IMR-90 (cell line): Measurements from ENCODE around the gene SPATA12.

ENCODE experiments used
- CEBPB ChIP-seq: IDR thresholded peaks from 2 replicates; pipeline ENCODE4 v1.6.1; 2012; ENCODE audit warnings: low read depth, low read length, improper control_type of control experiment
- CHD1 ChIP-seq: IDR thresholded peaks from 2 replicates; pipeline ENCODE4 v1.6.1; 2012; ENCODE audit warnings: low read depth, low read length, improper control_type of control experiment
- MAFK ChIP-seq: IDR thresholded peaks from 2 replicates; pipeline ENCODE4 v1.6.1; 2012; ENCODE audit warnings: low read depth, low read length, improper control_type of control experiment
- MAZ ChIP-seq: IDR thresholded peaks from 2 replicates; pipeline ENCODE4 v1.6.1; 2012; ENCODE audit warnings: low read depth, mild to moderate bottlenecking, low read length, improper control_type of control experiment, moderate library complexity, borderline replicate concordance
- POLR2A ChIP-seq: IDR thresholded peaks from 2 replicates; pipeline ENCODE4 v1.6.1; 2012; ENCODE audit warnings: mild to moderate bottlenecking, low read depth, low read length
- RAD21 ChIP-seq: IDR thresholded peaks from 2 replicates; pipeline ENCODE4 v1.6.1; 2012; ENCODE audit warnings: low read length, improper control_type of control experiment
- RCOR1 ChIP-seq: IDR thresholded peaks from 2 replicates; pipeline ENCODE4 v1.6.1; 2012; ENCODE audit warnings: mild to moderate bottlenecking, low read length, improper control_type of control experiment; ENCODE audit not compliant: insufficient replicate concordance
- RFX5 ChIP-seq: IDR thresholded peaks from 2 replicates; pipeline ENCODE4 v1.8.0; 2012; ENCODE audit warnings: low read depth, mild to moderate bottlenecking, low read length, moderate library complexity
- SMC3 ChIP-seq: fragments of 150-350 bp; IDR thresholded peaks from 2 replicates; pipeline ENCODE4 v1.6.1; 2016; ENCODE audit warnings: low read depth, mild to moderate bottlenecking, antibody characterized with exemption, low read length, moderate library complexity
- TF ChIP-seq, protein P1 (sequence below): conservative IDR thresholded peaks from 2 replicates; pipeline ENCODE4 v1.5.1; 2012; ENCODE audit warnings: mild to moderate bottlenecking, low read depth, low read length, improper control_type of control experiment
- TF ChIP-seq, protein P2 (sequence below): fragments of 150-350 bp; IDR thresholded peaks from 2 replicates; pipeline ENCODE4 v1.6.1; 2017; ENCODE audit warnings: mild to moderate bottlenecking, antibody characterized with exemption, low read length, low read depth
- TF ChIP-seq, protein P3 (sequence below): fragments of 150-350 bp; IDR thresholded peaks from 2 replicates; pipeline ENCODE4 v1.6.1; 2016; ENCODE audit warnings: low read depth, mild to moderate bottlenecking, low read length, moderate library complexity, borderline replicate concordance

DNA sequence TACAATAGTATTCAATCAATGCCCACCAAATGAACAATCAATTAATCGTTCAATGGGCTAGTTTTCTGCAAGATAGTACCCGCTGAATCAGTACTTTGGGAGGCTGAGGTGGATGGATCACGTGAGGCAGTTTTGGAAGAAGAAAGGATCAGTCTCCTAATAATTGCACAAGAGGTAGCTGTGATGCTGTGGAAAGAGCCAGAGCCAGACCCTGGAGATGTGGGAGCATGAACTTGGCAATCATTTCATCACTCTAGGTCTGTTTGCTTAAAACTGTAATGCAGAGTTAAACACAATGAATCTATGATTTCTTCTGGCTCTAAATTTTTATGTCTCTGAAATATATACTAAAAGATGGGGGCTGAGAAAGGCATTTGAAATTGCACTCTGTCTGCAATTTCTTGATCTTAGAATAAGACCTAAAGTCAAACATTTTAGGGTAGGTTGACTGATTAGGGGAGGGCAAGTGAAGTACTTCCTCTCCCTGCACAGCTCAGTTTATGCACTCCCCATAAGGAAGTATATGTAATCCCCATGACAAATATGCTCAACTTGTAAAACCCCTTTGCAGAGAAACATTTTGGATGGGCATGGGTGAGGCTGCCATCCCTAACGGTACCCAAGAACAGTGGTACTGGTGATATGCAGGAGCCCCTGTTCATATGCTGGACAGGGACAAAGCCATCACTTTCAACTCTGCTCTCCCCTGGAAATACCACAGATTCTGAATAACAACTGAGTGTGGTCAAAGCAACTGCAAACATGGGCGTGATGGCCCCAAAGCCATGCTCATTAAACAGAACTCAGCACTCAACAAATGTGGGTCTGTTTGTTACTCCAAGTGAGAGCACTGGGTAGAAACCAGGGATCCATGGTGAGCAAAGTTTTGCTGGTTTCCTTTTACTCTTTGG is 28.6 kb upstream of the SPATA12 start:
- TF ChIP-seq, protein P1, sequence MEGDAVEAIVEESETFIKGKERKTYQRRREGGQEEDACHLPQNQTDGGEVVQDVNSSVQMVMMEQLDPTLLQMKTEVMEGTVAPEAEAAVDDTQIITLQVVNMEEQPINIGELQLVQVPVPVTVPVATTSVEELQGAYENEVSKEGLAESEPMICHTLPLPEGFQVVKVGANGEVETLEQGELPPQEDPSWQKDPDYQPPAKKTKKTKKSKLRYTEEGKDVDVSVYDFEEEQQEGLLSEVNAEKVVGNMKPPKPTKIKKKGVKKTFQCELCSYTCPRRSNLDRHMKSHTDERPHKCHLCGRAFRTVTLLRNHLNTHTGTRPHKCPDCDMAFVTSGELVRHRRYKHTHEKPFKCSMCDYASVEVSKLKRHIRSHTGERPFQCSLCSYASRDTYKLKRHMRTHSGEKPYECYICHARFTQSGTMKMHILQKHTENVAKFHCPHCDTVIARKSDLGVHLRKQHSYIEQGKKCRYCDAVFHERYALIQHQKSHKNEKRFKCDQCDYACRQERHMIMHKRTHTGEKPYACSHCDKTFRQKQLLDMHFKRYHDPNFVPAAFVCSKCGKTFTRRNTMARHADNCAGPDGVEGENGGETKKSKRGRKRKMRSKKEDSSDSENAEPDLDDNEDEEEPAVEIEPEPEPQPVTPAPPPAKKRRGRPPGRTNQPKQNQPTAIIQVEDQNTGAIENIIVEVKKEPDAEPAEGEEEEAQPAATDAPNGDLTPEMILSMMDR: no peak
- TF ChIP-seq POLR2A (no peak), RAD21 (no peak), RCOR1 (no peak), MAFK (no peak), RFX5 (no peak), CEBPB (no peak), MAZ (no peak), SMC3 (no peak), CHD1 (no peak)
- TF ChIP-seq, protein P2, sequence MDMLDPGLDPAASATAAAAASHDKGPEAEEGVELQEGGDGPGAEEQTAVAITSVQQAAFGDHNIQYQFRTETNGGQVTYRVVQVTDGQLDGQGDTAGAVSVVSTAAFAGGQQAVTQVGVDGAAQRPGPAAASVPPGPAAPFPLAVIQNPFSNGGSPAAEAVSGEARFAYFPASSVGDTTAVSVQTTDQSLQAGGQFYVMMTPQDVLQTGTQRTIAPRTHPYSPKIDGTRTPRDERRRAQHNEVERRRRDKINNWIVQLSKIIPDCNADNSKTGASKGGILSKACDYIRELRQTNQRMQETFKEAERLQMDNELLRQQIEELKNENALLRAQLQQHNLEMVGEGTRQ: no peak
- TF ChIP-seq, protein P3, sequence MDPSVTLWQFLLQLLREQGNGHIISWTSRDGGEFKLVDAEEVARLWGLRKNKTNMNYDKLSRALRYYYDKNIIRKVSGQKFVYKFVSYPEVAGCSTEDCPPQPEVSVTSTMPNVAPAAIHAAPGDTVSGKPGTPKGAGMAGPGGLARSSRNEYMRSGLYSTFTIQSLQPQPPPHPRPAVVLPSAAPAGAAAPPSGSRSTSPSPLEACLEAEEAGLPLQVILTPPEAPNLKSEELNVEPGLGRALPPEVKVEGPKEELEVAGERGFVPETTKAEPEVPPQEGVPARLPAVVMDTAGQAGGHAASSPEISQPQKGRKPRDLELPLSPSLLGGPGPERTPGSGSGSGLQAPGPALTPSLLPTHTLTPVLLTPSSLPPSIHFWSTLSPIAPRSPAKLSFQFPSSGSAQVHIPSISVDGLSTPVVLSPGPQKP: no peak
